ENCODE data around the gene TBC1D9. TPM values are rescaled to one million over a fixed set of nuclear protein-coding genes. Genes with fewer than 3 reads are reported as not detected.

Gene TBC1D9
- total and polyA plus RNA-seq, 10 of the 15 experiments (the other 5 are each of a cell fraction or from before 2014, with no cell fraction given) = 0.87 to 14.9 (median 7.1) TPM

DNA sequence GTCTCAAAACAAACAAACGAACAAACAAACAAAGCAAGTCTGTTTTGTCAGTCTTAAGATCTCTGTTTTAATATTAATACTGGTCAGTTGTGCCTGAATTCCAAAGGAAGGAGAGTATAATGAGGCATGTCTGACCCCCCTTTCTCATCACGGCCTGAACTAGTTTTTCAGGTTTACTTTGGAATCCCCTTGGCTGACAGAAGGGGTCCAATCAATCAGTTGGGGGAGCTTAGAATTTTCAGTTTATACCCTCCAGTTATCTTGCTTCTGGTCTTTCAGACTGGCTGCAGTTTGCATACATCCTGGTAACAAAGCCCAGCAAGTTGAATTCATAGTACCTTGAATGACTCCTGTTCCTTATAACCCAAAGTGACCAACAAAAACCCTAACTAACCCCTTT is 41.1 kb downstream of the TBC1D9 start:
- in situ Hi-C loops (cut with MboI) = no loop called here

DNA sequence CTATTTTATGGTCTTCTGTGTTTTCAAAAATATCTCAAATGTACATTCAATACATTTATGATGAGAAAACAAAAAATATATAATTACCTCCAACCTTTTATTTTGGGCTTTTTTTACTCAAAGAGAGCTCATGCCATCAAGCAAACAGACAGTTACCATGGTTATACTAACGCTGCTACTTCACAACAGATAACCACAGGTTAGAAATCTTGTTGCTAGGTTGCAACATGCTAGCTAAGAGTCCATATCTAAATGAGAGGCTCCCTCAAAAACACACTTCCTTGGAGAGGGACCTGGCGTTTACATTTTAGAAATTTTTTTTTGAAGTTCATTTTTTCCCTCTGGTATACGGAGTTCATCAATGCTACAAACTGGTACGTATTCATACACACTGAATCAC is 44.3 kb downstream of the TBC1D9 start:
- Histone ChIP-seq H3K79me2 (ENCODE audit: control insufficient read depth, insufficient read depth, low read length) (no peaks in the 10 kb centered on the region), H3K4me2 (ENCODE audit: control insufficient read depth, insufficient read depth) (no peak overlapping the region), H4K20me1 (ENCODE audit: control insufficient read depth, insufficient read depth) (no peaks in the 10 kb centered on the region), H3K4me1 (ENCODE audit: control insufficient read depth, insufficient read depth, low read length) (no peaks in the 10 kb centered on the region), H3K27me3 (replicated peaks in 1 of 2; ENCODE audit: control insufficient read depth in 2 of 2, insufficient read depth in 2 of 2, low read length in 1 of 2) (no peaks in the 10 kb centered on the region), H3K36me3 (ENCODE audit: control insufficient read depth in 2 of 2, insufficient read depth in 2 of 2, low read length in 1 of 2) (no peaks in the 10 kb centered on the region), H3K27ac (ENCODE audit: control insufficient read depth, insufficient read depth) (no peak overlapping the region), H3K9ac (ENCODE audit: control insufficient read depth, insufficient read depth, low read length) (no peak overlapping the region), H3K9me3 (replicated peaks; ENCODE audit: control insufficient read depth, insufficient read depth, low read length) (no peaks in the 10 kb centered on the region; the same call in 2 of the 3 replicates), H3K4me3 (no peak overlapping the region), H2AFZ (ENCODE audit: control insufficient read depth, low read depth, low read length) (no peak overlapping the region)
- CTCF ChIA-PET = interaction anchor here (1.2 kb wide), 1 partner anchor 8 kb away, joined by 4 read pairs; no protein-coding TSS in a partner anchor
- ATAC-seq (no peak), FAIRE-seq (no peak), DNase-seq (ENCODE audit: low read depth, low spot score) (no peak)
- SMC1A ChIA-PET (ENCODE audit: uncharacterized antibody, unreplicated experiment) = no interaction called here
- intact Hi-C loops (cut with micrococcal nuclease; ENCODE audit: unreplicated experiment) (no loop called here), in situ Hi-C loops (cut with MboI) (no loop called here)
- POLR2A ChIA-PET = no interaction called here
- no TSS peak for BruUV-seq (replicated peaks)
- 75% methylated on average over 4 of the region's 4 CpGs for WGBS (ENCODE audit: insufficient coverage, insufficient replicate concordance, low lambda C conversion rate, missing lambda C conversion rate)
- RAD21 ChIA-PET (ENCODE audit: unreplicated experiment) = interaction anchor here (1.7 kb wide), 1 partner anchor 8 kb away, joined by 5 read pairs; no protein-coding TSS in a partner anchor
- TF ChIP-seq RAD21 (IDR thresholded peaks at IDR 0.05; ENCODE audit: insufficient read depth, low read depth, low read length) (no peak), POLR2A (IDR thresholded peaks at IDR 0.05; ENCODE audit: low read depth, low read length) (no peak), FOS (IDR thresholded peaks at IDR 0.05; ENCODE audit: borderline replicate concordance, extremely low read depth, insufficient read length) (no peak), NR2C1 (IDR thresholded peaks at IDR 0.05) (no peak), EED (IDR thresholded peaks at IDR 0.05; ENCODE audit: low read depth) (no peak), NFYB (IDR thresholded peaks at IDR 0.05; ENCODE audit: insufficient read depth, low read depth, low read length) (no peak)
- TF ChIP-seq, protein P1, sequence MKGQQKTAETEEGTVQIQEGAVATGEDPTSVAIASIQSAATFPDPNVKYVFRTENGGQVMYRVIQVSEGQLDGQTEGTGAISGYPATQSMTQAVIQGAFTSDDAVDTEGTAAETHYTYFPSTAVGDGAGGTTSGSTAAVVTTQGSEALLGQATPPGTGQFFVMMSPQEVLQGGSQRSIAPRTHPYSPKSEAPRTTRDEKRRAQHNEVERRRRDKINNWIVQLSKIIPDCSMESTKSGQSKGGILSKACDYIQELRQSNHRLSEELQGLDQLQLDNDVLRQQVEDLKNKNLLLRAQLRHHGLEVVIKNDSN (IDR thresholded peaks at IDR 0.05; ENCODE audit: borderline replicate concordance, extremely low read length, insufficient read depth, low read depth, low read length) = no peak
- TF ChIP-seq, protein P2, sequence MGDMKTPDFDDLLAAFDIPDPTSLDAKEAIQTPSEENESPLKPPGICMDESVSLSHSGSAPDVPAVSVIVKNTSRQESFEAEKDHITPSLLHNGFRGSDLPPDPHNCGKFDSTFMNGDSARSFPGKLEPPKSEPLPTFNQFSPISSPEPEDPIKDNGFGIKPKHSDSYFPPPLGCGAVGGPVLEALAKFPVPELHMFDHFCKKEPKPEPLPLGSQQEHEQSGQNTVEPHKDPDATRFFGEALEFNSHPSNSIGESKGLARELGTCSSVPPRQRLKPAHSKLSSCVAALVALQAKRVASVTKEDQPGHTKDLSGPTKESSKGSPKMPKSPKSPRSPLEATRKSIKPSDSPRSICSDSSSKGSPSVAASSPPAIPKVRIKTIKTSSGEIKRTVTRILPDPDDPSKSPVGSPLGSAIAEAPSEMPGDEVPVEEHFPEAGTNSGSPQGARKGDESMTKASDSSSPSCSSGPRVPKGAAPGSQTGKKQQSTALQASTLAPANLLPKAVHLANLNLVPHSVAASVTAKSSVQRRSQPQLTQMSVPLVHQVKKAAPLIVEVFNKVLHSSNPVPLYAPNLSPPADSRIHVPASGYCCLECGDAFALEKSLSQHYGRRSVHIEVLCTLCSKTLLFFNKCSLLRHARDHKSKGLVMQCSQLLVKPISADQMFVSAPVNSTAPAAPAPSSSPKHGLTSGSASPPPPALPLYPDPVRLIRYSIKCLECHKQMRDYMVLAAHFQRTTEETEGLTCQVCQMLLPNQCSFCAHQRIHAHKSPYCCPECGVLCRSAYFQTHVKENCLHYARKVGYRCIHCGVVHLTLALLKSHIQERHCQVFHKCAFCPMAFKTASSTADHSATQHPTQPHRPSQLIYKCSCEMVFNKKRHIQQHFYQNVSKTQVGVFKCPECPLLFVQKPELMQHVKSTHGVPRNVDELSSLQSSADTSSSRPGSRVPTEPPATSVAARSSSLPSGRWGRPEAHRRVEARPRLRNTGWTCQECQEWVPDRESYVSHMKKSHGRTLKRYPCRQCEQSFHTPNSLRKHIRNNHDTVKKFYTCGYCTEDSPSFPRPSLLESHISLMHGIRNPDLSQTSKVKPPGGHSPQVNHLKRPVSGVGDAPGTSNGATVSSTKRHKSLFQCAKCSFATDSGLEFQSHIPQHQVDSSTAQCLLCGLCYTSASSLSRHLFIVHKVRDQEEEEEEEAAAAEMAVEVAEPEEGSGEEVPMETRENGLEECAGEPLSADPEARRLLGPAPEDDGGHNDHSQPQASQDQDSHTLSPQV (IDR thresholded peaks at IDR 0.05) = no peak

More for the DNA sequence above, 41.1 kb downstream of the TBC1D9 start:
- POLR2A ChIA-PET = interaction anchor here (0.6 kb wide), 1 partner anchor 50 kb away, joined by 3 read pairs; no protein-coding TSS in a partner anchor
- no peak for ATAC-seq
- Histone ChIP-seq H3K9me3 (replicated peaks; ENCODE audit: control insufficient read depth, insufficient read depth, low read length) (no peaks in the 10 kb centered on the region), H3K4me1 (ENCODE audit: control insufficient read depth, insufficient read depth, low read length) (peaks cover 14% of the 10 kb centered on the region), H3K4me2 (ENCODE audit: control insufficient read depth, insufficient read depth) (no peak overlapping the region), H3K79me2 (ENCODE audit: control insufficient read depth, insufficient read depth, low read length) (no peaks in the 10 kb centered on the region; the same call in 1 of the 2 replicates), H3K9ac (ENCODE audit: control insufficient read depth, insufficient read depth, low read length) (no peak overlapping the region), H3K27ac (ENCODE audit: control insufficient read depth, insufficient read depth) (no peak overlapping the region), H3K36me3 (ENCODE audit: control insufficient read depth in 2 of 2, insufficient read depth in 2 of 2, low read length in 1 of 2) (no peaks in the 10 kb centered on the region), H2AFZ (ENCODE audit: control insufficient read depth, low read depth, low read length) (no peak overlapping the region), H3K4me3 (no peak overlapping the region), H4K20me1 (ENCODE audit: control insufficient read depth, insufficient read depth) (no peaks in the 10 kb centered on the region), H3K27me3 (replicated peaks in 1 of 2; ENCODE audit: control insufficient read depth in 2 of 2, insufficient read depth in 2 of 2, low read length in 1 of 2) (no peaks in the 10 kb centered on the region)
- BruUV-seq (replicated peaks) = no TSS peak
- no peak for FAIRE-seq
- CTCF ChIA-PET = no interaction called here
- SMC1A ChIA-PET (ENCODE audit: uncharacterized antibody, unreplicated experiment) = no interaction called here
- no peak for DNase-seq (ENCODE audit: low read depth, low spot score)
- 47% methylated on average over 2 of the region's 2 CpGs for WGBS (ENCODE audit: insufficient coverage, insufficient replicate concordance, low lambda C conversion rate, missing lambda C conversion rate)
- intact Hi-C loops (cut with micrococcal nuclease; ENCODE audit: unreplicated experiment) = no loop called here
- RAD21 ChIA-PET (ENCODE audit: unreplicated experiment) = no interaction called here
- TF ChIP-seq JUND (IDR thresholded peaks at IDR 0.05; ENCODE audit: low read depth, low read length) (no peak), YBX1 (IDR thresholded peaks at IDR 0.05) (no peak), SIN3A (IDR thresholded peaks at IDR 0.05; ENCODE audit: low read depth, low read length) (no peak), ZBED1 (IDR thresholded peaks at IDR 0.05; ENCODE audit: borderline replicate concordance) (no peak), CREM (IDR thresholded peaks at IDR 0.05; ENCODE audit: low read depth) (no peak)
- TF ChIP-seq, protein P3, sequence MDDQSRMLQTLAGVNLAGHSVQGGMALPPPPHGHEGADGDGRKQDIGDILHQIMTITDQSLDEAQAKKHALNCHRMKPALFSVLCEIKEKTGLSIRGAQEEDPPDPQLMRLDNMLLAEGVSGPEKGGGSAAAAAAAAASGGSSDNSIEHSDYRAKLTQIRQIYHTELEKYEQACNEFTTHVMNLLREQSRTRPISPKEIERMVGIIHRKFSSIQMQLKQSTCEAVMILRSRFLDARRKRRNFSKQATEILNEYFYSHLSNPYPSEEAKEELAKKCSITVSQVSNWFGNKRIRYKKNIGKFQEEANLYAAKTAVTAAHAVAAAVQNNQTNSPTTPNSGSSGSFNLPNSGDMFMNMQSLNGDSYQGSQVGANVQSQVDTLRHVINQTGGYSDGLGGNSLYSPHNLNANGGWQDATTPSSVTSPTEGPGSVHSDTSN (IDR thresholded peaks at IDR 0.05; ENCODE audit: insufficient replicate concordance, low read depth, low read length) = no peak
